ENCODE results near the gene ENTREP1. TPM values are rescaled to one million over a fixed set of nuclear protein-coding genes. Genes with fewer than 3 reads are reported as not detected.

ENTREP1 gene
- total and polyA plus RNA-seq, 2 of the 4 experiments (the other 2 are of a cell fraction): not detected

GRCh38 chr9:69303331-69303730 is 21.7 kb upstream of the ENTREP1 start:
- Histone ChIP-seq H3K4me2 (ENCODE audit: low read depth, low read length) (no peak overlapping the region), H2AK5ac (ENCODE audit: low read depth, low read length) (no peak overlapping the region), H3K9me1 (ENCODE audit: insufficient read depth, low read length) (no peaks in the 10 kb centered on the region), H3K4me1 (ENCODE audit: control insufficient read depth, insufficient read depth, low read length) (peaks cover 2% of the 10 kb centered on the region; the same call in 1 of the 2 replicates), H4K8ac (ENCODE audit: low read depth in 2 of 2, low read length in 2 of 2) (no peak overlapping the region), H2BK20ac (ENCODE audit: low read depth, low read length) (no peak overlapping the region), H2AK9ac (replicated peaks; ENCODE audit: low read depth, low read length, poor library complexity) (no peak overlapping the region), H3K9me3 (ENCODE audit: control insufficient read depth, insufficient read depth, low read length) (no peaks in the 10 kb centered on the region), H3K18ac (ENCODE audit: low read depth, low read length) (no peak overlapping the region), H4K20me1 (ENCODE audit: insufficient read depth, low read length) (no peaks in the 10 kb centered on the region), H4K5ac (ENCODE audit: low read depth, low read length) (no peak overlapping the region), H3K23ac (ENCODE audit: low read depth, low read length) (no peak overlapping the region), H3K27ac (ENCODE audit: insufficient read depth, low read length) (no peak overlapping the region), H4K91ac (ENCODE audit: insufficient read depth, low read depth, low read length) (no peak overlapping the region), H3K14ac (replicated peaks; ENCODE audit: low read depth, low read length) (no peak overlapping the region), H2AFZ (replicated peaks; ENCODE audit: low read length, poor library complexity) (no peak overlapping the region), H3K4me3 (ENCODE audit: insufficient read depth, low read depth, low read length) (no peak overlapping the region), H3K27me3 (ENCODE audit: control insufficient read depth, insufficient read depth, low read length) (peaks cover 4% of the 10 kb centered on the region; the same call in 1 of the 2 replicates), H3K56ac (ENCODE audit: extremely low read depth, insufficient read depth, low read length) (no peak overlapping the region), H3K4ac (ENCODE audit: low read depth, low read length) (no peak overlapping the region), H2BK15ac (ENCODE audit: low read depth, low read length) (no peak overlapping the region), H3K9ac (ENCODE audit: low read depth, low read length) (no peak overlapping the region), H2BK5ac (ENCODE audit: low read depth, low read length, poor library complexity, severe bottlenecking) (no peak overlapping the region), H3K36me3 (ENCODE audit: control insufficient read depth, insufficient read depth, low read length) (no peaks in the 10 kb centered on the region), H2BK120ac (ENCODE audit: low read depth, low read length) (no peak overlapping the region), H3K79me1 (ENCODE audit: low read depth in 1 of 2, low read length in 2 of 2) (no peaks in the 10 kb centered on the region)
- intact Hi-C loops (cut with micrococcal nuclease) (no loop called here), in situ Hi-C loops (cut with MboI; ENCODE audit: low sequenced_read_pairs) (no loop called here), dilution Hi-C loops (cut with HindIII; ENCODE audit: low sequenced_read_pairs, unreplicated experiment) (no loop called here)
- no peak for ATAC-seq (ENCODE audit: low read depth)
- TF ChIP-seq, protein P1, sequence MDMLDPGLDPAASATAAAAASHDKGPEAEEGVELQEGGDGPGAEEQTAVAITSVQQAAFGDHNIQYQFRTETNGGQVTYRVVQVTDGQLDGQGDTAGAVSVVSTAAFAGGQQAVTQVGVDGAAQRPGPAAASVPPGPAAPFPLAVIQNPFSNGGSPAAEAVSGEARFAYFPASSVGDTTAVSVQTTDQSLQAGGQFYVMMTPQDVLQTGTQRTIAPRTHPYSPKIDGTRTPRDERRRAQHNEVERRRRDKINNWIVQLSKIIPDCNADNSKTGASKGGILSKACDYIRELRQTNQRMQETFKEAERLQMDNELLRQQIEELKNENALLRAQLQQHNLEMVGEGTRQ (IDR thresholded peaks at IDR 0.05; ENCODE audit: low read depth, low read length): no peak
- TF ChIP-seq, protein P2, sequence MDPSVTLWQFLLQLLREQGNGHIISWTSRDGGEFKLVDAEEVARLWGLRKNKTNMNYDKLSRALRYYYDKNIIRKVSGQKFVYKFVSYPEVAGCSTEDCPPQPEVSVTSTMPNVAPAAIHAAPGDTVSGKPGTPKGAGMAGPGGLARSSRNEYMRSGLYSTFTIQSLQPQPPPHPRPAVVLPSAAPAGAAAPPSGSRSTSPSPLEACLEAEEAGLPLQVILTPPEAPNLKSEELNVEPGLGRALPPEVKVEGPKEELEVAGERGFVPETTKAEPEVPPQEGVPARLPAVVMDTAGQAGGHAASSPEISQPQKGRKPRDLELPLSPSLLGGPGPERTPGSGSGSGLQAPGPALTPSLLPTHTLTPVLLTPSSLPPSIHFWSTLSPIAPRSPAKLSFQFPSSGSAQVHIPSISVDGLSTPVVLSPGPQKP (IDR thresholded peaks at IDR 0.05; ENCODE audit: borderline replicate concordance, low read depth, low read length): no peak
- TF ChIP-seq MAFK (IDR thresholded peaks at IDR 0.05; ENCODE audit: low read depth, low read length) (no peak), RCOR1 (IDR thresholded peaks at IDR 0.05; ENCODE audit: insufficient replicate concordance, low read length) (no peak), SMC3 (IDR thresholded peaks at IDR 0.05; ENCODE audit: low read depth, low read length) (no peak), POLR2A (IDR thresholded peaks at IDR 0.05; ENCODE audit: low read depth, low read length) (no peak), RFX5 (IDR thresholded peaks at IDR 0.05; ENCODE audit: low read depth, low read length) (no peak), BHLHE40 (IDR thresholded peaks at IDR 0.05; ENCODE audit: low read depth, low read length) (no peak), MAZ (IDR thresholded peaks at IDR 0.05; ENCODE audit: borderline replicate concordance, low read depth, low read length) (no peak), RAD21 (IDR thresholded peaks at IDR 0.05; ENCODE audit: low read length) (no peak), MXI1 (IDR thresholded peaks at IDR 0.05; ENCODE audit: borderline replicate concordance, low read depth, low read length) (no peak), NFE2L2 (IDR thresholded peaks at IDR 0.05; ENCODE audit: low read depth, low read length) (no peak), FOS (IDR thresholded peaks at IDR 0.05; ENCODE audit: low read depth, low read length) (no peak), CHD1 (IDR thresholded peaks at IDR 0.05; ENCODE audit: low read depth, low read length) (no peak), CEBPB (IDR thresholded peaks at IDR 0.05; ENCODE audit: low read depth, low read length) (no peak)
- TF ChIP-seq, protein P3, sequence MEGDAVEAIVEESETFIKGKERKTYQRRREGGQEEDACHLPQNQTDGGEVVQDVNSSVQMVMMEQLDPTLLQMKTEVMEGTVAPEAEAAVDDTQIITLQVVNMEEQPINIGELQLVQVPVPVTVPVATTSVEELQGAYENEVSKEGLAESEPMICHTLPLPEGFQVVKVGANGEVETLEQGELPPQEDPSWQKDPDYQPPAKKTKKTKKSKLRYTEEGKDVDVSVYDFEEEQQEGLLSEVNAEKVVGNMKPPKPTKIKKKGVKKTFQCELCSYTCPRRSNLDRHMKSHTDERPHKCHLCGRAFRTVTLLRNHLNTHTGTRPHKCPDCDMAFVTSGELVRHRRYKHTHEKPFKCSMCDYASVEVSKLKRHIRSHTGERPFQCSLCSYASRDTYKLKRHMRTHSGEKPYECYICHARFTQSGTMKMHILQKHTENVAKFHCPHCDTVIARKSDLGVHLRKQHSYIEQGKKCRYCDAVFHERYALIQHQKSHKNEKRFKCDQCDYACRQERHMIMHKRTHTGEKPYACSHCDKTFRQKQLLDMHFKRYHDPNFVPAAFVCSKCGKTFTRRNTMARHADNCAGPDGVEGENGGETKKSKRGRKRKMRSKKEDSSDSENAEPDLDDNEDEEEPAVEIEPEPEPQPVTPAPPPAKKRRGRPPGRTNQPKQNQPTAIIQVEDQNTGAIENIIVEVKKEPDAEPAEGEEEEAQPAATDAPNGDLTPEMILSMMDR (conservative IDR thresholded peaks at IDR 0.05; ENCODE audit: low read depth, low read length): no peak
- no TSS peak for BruUV-seq (replicated peaks)
- 69% methylated on average over 2 of the region's 2 CpGs; no CpG with 5 or more reads in 1 of the 2 experiments for WGBS, 2 experiments (ENCODE audit: extremely low coverage in 2 of 2, insufficient read length in 1 of 2)
- POLR2A ChIA-PET (ENCODE audit: unreplicated experiment): no interaction called here
- no peak for DNase-seq
- CTCF ChIA-PET: no interaction called here

Measured in IMR-90 (cell line).